HEK293T (cell line): ENCODE measurements around the gene C5orf47.

Source experiments
- CTCF ChIA-PET: fragments of 350-600 bp; formaldehyde crosslinking; extraction: SDS; loops from one replicate; lab custom pipeline; 2021; ENCODE audit warnings: antibody characterized with exemption, inconsistent platforms; lab: Yijun Ruan, JAX
- POLR2A ChIA-PET: fragments of 350-600 bp; formaldehyde crosslinking; extraction: SDS; loops from one replicate; lab custom pipeline; 2020; ENCODE audit warnings: antibody characterized with exemption, inconsistent platforms; lab: Yijun Ruan, JAX
- DNase-seq: peaks from one replicate; pipeline ENCODE4 v3.0.0; 2012; ENCODE audit warnings: mixed read lengths; ENCODE audit errors: extremely low spot score
- ARNT ChIP-seq: fragments of 450-650 bp; IDR thresholded peaks from 2 replicates; pipeline ENCODE4 v1.6.1; 2017; ENCODE audit warnings: mild to moderate bottlenecking
- BHLHE40 ChIP-seq: fragments of 450-650 bp; IDR thresholded peaks from 2 replicates; pipeline ENCODE4 v1.6.1; 2016; ENCODE audit warnings: mild to moderate bottlenecking, moderate library complexity, borderline replicate concordance
- CTBP1 ChIP-seq: fragments of 450-650 bp; IDR thresholded peaks from 2 replicates; pipeline ENCODE4 v1.6.1; 2016; ENCODE audit warnings: borderline replicate concordance
- ELF4 ChIP-seq: fragments of 450-650 bp; IDR thresholded peaks from 2 replicates; pipeline ENCODE4 v1.6.1; 2017; ENCODE audit warnings: antibody characterized with exemption
- FOXA1 ChIP-seq: fragments of 450-650 bp; IDR thresholded peaks from 2 replicates; pipeline ENCODE4 v1.6.1; 2016; ENCODE audit warnings: mild to moderate bottlenecking
- FOXK2 ChIP-seq: fragments of 450-650 bp; IDR thresholded peaks from 2 replicates; pipeline ENCODE4 v1.6.1; 2016; ENCODE audit warnings: mild to moderate bottlenecking
- FOXM1 ChIP-seq: fragments of 450-650 bp; IDR thresholded peaks from 2 replicates; pipeline ENCODE4 v1.6.1; 2017; ENCODE audit warnings: mild to moderate bottlenecking, borderline replicate concordance
- HDGF ChIP-seq: fragments of 450-650 bp; IDR thresholded peaks from 2 replicates; pipeline ENCODE4 v1.6.1; 2017; ENCODE audit warnings: antibody characterized with exemption, borderline replicate concordance
- L3MBTL2 ChIP-seq: fragments of 450-650 bp; conservative IDR thresholded peaks from 2 replicates; pipeline ENCODE4 v1.6.1; 2016; ENCODE audit warnings: mild to moderate bottlenecking
- LEF1 ChIP-seq: fragments of 450-650 bp; IDR thresholded peaks from 2 replicates; pipeline ENCODE4 v1.6.1; 2017; ENCODE audit warnings: mild to moderate bottlenecking, borderline replicate concordance
- NFRKB ChIP-seq: fragments of 450-650 bp; IDR thresholded peaks from 2 replicates; pipeline ENCODE4 v1.6.1; 2016; ENCODE audit warnings: mild to moderate bottlenecking, moderate library complexity
- SP1 ChIP-seq: fragments of 450-650 bp; IDR thresholded peaks from 2 replicates; pipeline ENCODE4 v1.6.1; 2017
- SUZ12 ChIP-seq: fragments of 450-650 bp; IDR thresholded peaks from 2 replicates; pipeline ENCODE4 v1.6.1; 2016; ENCODE audit warnings: mild to moderate bottlenecking
- TARDBP ChIP-seq: fragments of 450-650 bp; IDR thresholded peaks from 2 replicates; pipeline ENCODE4 v1.6.1; 2016
- ZNF384 ChIP-seq: fragments of 450-650 bp; IDR thresholded peaks from 2 replicates; pipeline ENCODE4 v1.6.1; 2016
- TF ChIP-seq, protein P1 (sequence below): fragments of 450-650 bp; IDR thresholded peaks from 2 replicates; pipeline ENCODE4 v1.6.1; 2016

The C5orf47 gene, protein sequence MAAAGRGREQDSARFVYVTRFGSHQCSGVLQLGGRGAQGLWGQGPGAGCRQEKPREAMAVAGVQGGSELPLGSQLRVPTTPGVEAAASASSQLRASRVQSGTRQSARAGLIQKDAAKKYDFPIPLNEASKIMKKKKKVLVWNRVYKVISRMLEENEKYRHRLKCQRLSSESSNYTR

DNA sequence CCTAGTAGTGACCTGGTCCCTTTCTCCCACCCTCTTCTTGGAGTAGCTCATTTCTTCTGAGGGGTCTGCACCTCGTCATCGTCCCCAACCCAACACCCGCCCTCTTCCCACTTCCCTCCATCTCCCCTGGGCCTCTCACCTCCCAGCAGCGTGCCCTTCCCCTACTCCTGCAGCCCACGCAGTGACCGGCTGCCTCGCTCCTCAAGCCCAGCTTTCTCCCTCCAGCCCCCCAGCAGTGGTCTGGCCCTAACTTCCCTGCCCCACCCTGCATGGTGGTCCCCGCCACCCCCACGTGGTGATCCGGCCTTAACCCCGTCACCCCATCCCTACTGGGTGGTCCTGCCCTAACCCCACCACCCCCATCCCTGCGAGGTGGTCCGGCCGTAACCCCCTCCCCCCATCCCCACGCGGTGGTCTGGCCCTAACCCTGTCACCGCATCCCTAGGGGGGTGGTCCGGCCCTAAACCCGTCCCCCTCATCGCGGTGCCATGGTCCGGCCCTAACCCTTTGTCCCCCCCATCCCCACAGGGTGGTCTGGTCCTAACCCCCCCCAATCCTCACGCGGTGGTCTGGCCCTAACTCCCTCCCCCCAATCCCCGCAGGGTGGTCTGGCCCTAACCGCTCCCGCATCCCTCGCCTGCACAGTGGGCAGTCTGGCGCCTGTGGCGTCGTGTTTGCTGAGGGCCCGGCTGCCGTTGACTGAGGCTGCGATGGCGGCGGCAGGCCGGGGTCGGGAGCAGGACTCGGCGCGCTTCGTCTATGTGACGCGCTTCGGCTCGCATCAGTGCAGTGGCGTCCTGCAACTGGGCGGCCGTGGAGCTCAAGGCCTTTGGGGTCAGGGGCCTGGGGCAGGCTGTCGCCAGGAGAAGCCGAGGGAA is at the start of gene C5orf47:
TSS of gene C5orf47 (plus strand) at position 617 of the 878 bp plus-strand sequence. CDS start at position 711, 94 bp downstream.
- no peak for TF ChIP-seq LEF1
- no peak for TF ChIP-seq FOXM1
- no peak for TF ChIP-seq SUZ12
- no peak for TF ChIP-seq FOXA1
- TF ChIP-seq L3MBTL2 = no peak
- no peak for TF ChIP-seq TARDBP
- no peak for TF ChIP-seq CTBP1
- TF ChIP-seq NFRKB = no peak
- no peak for TF ChIP-seq ZNF384
- no peak for TF ChIP-seq HDGF
- TF ChIP-seq, protein P1, sequence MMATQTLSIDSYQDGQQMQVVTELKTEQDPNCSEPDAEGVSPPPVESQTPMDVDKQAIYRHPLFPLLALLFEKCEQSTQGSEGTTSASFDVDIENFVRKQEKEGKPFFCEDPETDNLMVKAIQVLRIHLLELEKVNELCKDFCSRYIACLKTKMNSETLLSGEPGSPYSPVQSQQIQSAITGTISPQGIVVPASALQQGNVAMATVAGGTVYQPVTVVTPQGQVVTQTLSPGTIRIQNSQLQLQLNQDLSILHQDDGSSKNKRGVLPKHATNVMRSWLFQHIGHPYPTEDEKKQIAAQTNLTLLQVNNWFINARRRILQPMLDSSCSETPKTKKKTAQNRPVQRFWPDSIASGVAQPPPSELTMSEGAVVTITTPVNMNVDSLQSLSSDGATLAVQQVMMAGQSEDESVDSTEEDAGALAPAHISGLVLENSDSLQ = no peak
- TF ChIP-seq FOXK2 = no peak
- no peak for DNase-seq
- POLR2A ChIA-PET = no interaction called here
- CTCF ChIA-PET = no interaction called here

DNA sequence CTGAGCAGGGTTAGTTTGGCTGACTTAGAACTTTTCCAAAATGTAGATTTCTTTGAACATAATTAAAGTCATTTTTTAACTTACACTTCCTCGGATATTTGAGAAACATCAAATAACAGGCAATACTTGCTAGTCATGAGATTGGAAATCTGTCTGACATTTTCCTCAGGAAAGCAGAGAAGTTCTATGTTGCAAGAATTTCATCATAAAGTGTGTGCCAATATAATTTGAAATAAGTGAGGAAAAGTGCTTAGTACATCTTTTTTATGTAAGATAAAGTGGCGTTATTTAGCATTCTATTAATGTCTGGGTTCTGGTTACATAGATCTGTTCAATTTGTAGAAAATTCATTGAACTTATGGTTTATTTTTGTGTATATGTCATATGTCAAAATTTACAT is 48.7 kb upstream of the C5orf47 start:
- DNase-seq = no peak
- POLR2A ChIA-PET = no interaction called here
- TF ChIP-seq ELF4 (no peak), SUZ12 (no peak), FOXK2 (no peak), TARDBP (no peak), L3MBTL2 (no peak)
- CTCF ChIA-PET = no interaction called here

DNA sequence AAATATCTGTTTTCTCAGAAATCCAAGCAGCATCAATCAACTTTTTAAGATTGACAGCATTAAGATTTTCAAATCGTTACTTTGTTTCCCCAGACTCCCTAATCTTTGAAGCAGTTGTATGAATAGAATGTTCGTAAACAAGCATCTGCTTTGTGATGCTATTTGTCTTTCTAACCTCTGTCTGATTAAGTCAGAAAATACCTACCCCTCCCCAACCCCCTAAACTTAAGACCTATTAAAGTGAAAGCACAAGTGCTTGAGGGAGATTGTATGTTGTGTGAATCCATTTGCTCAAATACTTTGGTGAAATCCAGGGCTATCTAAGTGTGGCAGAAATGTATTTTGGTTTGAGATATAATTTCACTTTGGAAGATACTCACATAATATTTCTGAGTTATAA is 47.9 kb upstream of the C5orf47 start:
- TF ChIP-seq FOXM1 (no peak), ARNT (no peak), FOXA1 (no peak), ZNF384 (no peak), LEF1 (no peak), L3MBTL2 (no peak), CTBP1 (no peak), SP1 (no peak), BHLHE40 (no peak), HDGF (no peak), SUZ12 (no peak), FOXK2 (no peak), ELF4 (no peak)
- TF ChIP-seq, protein P1 = no peak
- no peak for DNase-seq
- ChIA-PET CTCF (interaction anchor here (1.2 kb wide), 1 partner anchor 16 kb away, joined by 5 read pairs; no protein-coding TSS in a partner anchor), POLR2A (no interaction called here)

DNA sequence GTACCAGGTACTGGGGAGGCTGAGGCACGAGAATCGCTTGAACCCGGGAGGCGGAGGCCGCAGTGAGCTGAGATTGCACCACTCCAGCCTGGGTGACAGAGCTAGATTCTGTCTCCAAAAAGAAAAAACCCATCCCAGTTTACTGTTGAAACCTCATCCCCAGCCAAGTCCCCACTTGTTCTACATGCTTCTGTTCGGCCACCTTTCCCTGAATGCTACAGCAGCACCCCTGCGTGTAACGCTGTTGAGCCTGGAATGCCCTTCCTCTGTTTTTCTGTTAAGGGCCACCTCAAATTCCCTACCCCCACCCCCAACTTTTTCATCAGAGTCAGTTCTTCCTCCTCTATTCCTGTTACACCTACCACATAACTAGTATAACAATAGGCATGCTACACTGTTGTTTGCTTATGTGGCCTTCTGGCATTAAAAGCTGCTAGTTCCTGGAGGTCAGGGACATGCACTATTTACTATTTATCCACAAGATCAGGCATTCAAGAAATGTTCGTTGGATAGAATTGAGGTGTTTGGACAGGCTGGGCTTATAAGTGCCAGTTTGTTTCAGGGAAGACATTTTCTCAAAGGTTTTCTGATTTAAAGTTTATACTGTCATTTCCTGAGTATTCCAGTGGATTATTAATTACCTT is 47.1 kb upstream of the C5orf47 start:
- TF ChIP-seq ZNF384 = no peak
- TF ChIP-seq HDGF = no peak
- no peak for TF ChIP-seq CTBP1
- no peak for TF ChIP-seq ARNT
- TF ChIP-seq SUZ12 = no peak
- TF ChIP-seq L3MBTL2 = no peak
- TF ChIP-seq ELF4 = no peak
- no peak for TF ChIP-seq LEF1
- DNase-seq = no peak
- CTCF ChIA-PET = interaction anchor here (0.6 to 1.2 kb wide), 2 partner anchors 16 to 52 kb away, joined by 3 to 5 read pairs; no protein-coding TSS in a partner anchor
- POLR2A ChIA-PET = no interaction called here

DNA sequence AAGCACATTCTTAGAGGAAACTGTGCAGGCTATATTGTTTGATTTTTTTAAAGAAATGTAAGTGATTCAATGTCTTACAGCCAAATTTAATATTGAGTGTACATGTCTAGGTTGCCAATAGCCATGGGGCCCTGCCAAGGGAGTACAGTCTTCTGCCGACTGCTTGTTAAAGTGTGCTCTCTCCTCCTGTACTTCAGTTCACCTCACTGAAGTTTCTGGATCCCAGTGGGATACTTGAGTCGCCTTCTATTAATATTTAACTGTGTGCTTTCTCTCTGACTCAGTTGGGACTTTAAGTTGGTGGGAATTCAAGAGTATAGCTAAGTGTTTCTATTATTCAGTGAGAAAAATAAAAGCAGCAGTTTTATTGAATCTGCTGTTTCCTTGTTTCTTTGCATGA is 44.5 kb upstream of the C5orf47 start:
- ChIA-PET POLR2A (interaction anchor here (0.6 kb wide), 1 partner anchor 11 kb away, joined by 3 read pairs; no protein-coding TSS in a partner anchor), CTCF (interaction anchor here (0.7 kb wide), 1 partner anchor 368 kb away, joined by 4 read pairs; no protein-coding TSS in a partner anchor)
- TF ChIP-seq, protein P1 = no peak
- TF ChIP-seq FOXA1 = no peak
- TF ChIP-seq ARNT = no peak
- TF ChIP-seq SUZ12 = no peak
- no peak for TF ChIP-seq FOXM1
- no peak for TF ChIP-seq SP1
- TF ChIP-seq TARDBP = no peak
- no peak for TF ChIP-seq FOXK2
- no peak for TF ChIP-seq ZNF384
- no peak for TF ChIP-seq NFRKB
- no peak for TF ChIP-seq ELF4
- no peak for TF ChIP-seq HDGF
- no peak for TF ChIP-seq CTBP1
- TF ChIP-seq L3MBTL2 = no peak
- TF ChIP-seq LEF1 = no peak
- DNase-seq = no peak

DNA sequence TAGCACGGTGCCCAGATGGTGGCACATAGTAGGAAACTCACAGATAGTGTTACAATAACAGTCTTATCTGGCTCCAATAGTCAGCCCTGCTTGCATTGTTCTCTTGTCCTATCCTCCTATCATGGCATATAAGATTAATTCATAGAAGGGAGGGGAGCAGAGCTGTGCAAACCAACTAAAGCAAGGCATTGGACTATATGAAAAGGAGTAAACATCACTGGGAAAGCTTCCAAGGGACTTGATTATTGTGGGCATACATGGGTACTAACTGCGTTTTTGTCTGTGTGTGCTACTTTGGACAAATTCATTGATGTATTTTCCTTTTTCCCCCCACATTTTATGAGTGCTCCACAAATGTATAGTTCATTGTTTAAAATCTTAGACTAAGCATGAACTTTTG is 43.8 kb upstream of the C5orf47 start:
- TF ChIP-seq HDGF = no peak
- no peak for TF ChIP-seq NFRKB
- no peak for TF ChIP-seq SUZ12
- TF ChIP-seq FOXA1 = no peak
- TF ChIP-seq FOXK2 = no peak
- TF ChIP-seq BHLHE40 = no peak
- TF ChIP-seq SP1 = no peak
- CTCF ChIA-PET = no interaction called here
- DNase-seq = no peak
- POLR2A ChIA-PET = interaction anchor here (0.6 kb wide), 1 partner anchor 10 kb away, joined by 3 read pairs; no protein-coding TSS in a partner anchor
